ENCODE data around the gene TALDO1.
A peak's percentile ranks its signal among the peaks of the same experiment; 100 is the strongest.

The TALDO1 gene

GRCh38 chr11:801097-801780 is 54.0 kb downstream of the TALDO1 start:
- no peak for DNase-seq (ENCODE audit: low spot score)

GRCh38 chr11:802018-802617 is 54.9 kb downstream of the TALDO1 start:
- no peak for DNase-seq (ENCODE audit: low spot score)

- no peak for DNase-seq (ENCODE audit: low spot score)
These were observed 55.6 kb downstream of the TALDO1 start for GRCh38 chr11:802693-803466.

GRCh38 chr11:803467-803742 is 56.1 kb downstream of the TALDO1 start:
- DNase-seq (ENCODE audit: low spot score) = no peak

GRCh38 chr11:803770-804598 is 56.7 kb downstream of the TALDO1 start:
- DNase-seq (ENCODE audit: low spot score) = no peak

GRCh38 chr11:804599-804964 is 57.3 kb downstream of the TALDO1 start:
- no peak for DNase-seq (ENCODE audit: low spot score)

- no peak for DNase-seq (ENCODE audit: low spot score)
These were observed 61.4 kb downstream of the TALDO1 start for GRCh38 chr11:808427-809286.

- DNase-seq (ENCODE audit: low spot score) = peak; percentile 98
These were observed 62.2 kb downstream of the TALDO1 start, which contains the start of gene RPLP2 for GRCh38 chr11:809287-810039. TSS of gene RPLP2 (plus strand) at chr11:809967. CDS start at chr11:810235, 268 bp downstream.

GRCh38 chr11:810040-810567 is 62.8 kb downstream of the TALDO1 start:
- no peak for DNase-seq (ENCODE audit: low spot score)

GRCh38 chr11:811446-812245 is 64.4 kb downstream of the TALDO1 start:
- no peak for DNase-seq (ENCODE audit: low spot score)

GRCh38 chr11:812390-812789 is 65.1 kb downstream of the TALDO1 start:
- DNase-seq (ENCODE audit: low spot score) = no peak

- DNase-seq (ENCODE audit: low spot score) = no peak
These were observed 65.8 kb downstream of the TALDO1 start for GRCh38 chr11:813072-813455.

- no peak for DNase-seq (ENCODE audit: low spot score)
These were observed 66.3 kb downstream of the TALDO1 start for GRCh38 chr11:813456-814096.
